Activated naive CD4-positive, alpha-beta T cell treated with Interleukin-2 at 50 U/mL for 16 hours (primary cell): ENCODE measurements around the gene LGALS9.
"Not testable (repeated sequence)": the region's sequence is repeated elsewhere in the genome, so short reads cannot be mapped to it uniquely, and the experiment has no call there.

Experiments
- DNase-seq: peaks from one replicate; pipeline ENCODE4 v3.0.0-alpha.2; 2020

LGALS9 gene

GRCh38 chr17:27631897-27632725 is 1.1 kb downstream of the LGALS9 start:
- no peak for DNase-seq

GRCh38 chr17:27632766-27633165 is 1.8 kb downstream of the LGALS9 start:
- not testable (repeated sequence) for DNase-seq

- no peak for DNase-seq
Measured at GRCh38 chr17:27633312-27634025, 2.5 kb downstream of the LGALS9 start.

- DNase-seq, result no peak
Measured at GRCh38 chr17:27634026-27634335, 3.0 kb downstream of the LGALS9 start.

GRCh38 chr17:27634776-27635175 is 3.8 kb downstream of the LGALS9 start:
- DNase-seq, result no peak

- DNase-seq, result no peak
Measured at GRCh38 chr17:27635275-27635823, 4.4 kb downstream of the LGALS9 start.

- DNase-seq, result not testable (repeated sequence)
Measured at GRCh38 chr17:27636005-27636520, 5.1 kb downstream of the LGALS9 start.

- not testable (repeated sequence) for DNase-seq
Measured at GRCh38 chr17:27637818-27638217, 6.8 kb downstream of the LGALS9 start.

GRCh38 chr17:27638415-27638914 is 7.5 kb downstream of the LGALS9 start:
- DNase-seq, result not testable (repeated sequence)

GRCh38 chr17:27640790-27641189 is 9.8 kb downstream of the LGALS9 start:
- no peak for DNase-seq

- no peak for DNase-seq
Measured at GRCh38 chr17:27644586-27644985, 13.6 kb downstream of the LGALS9 start.

GRCh38 chr17:27645621-27646020 is 14.6 kb downstream of the LGALS9 start:
- DNase-seq, result not testable (repeated sequence)

GRCh38 chr17:27646232-27646631 is 15.2 kb downstream of the LGALS9 start:
- no peak for DNase-seq

- DNase-seq, result no peak
Measured at GRCh38 chr17:27647765-27648164, 16.8 kb downstream of the LGALS9 start.

GRCh38 chr17:27649111-27649571 is 18.2 kb downstream of the LGALS9 start:
- DNase-seq, result not testable (repeated sequence)

GRCh38 chr17:27649929-27650328 is 18.9 kb downstream of the LGALS9 start:
- no peak for DNase-seq

GRCh38 chr17:27650836-27651235 is 19.8 kb downstream of the LGALS9 start:
- no peak for DNase-seq

GRCh38 chr17:27651411-27652345 is 20.7 kb downstream of the LGALS9 start:
- DNase-seq, result peak; percentile 73

- not testable (repeated sequence) for DNase-seq
Measured at GRCh38 chr17:27653449-27653971, 22.5 kb downstream of the LGALS9 start.

GRCh38 chr17:27654136-27654535 is 23.1 kb downstream of the LGALS9 start:
- DNase-seq, result no peak

GRCh38 chr17:27654654-27655524 is 23.9 kb downstream of the LGALS9 start:
- DNase-seq, result peak; percentile 72
